H1 (cell line): Measurements from ENCODE around the gene NAALADL1. TPM values are rescaled to one million over a fixed set of nuclear protein-coding genes. Genes with fewer than 3 reads are reported as not detected.

Experiments
- CTCF ChIA-PET: fragments of 300-600 bp; sonication (Branson Sonifier 250); formaldehyde crosslinking; loops from one replicate; lab custom pipeline; 2021; ENCODE audit not compliant: partially characterized antibody; lab: Charles Lee
- POLR2A ChIA-PET: fragments of 300-600 bp; sonication (Branson Sonifier 250); formaldehyde crosslinking; loops from one replicate; lab custom pipeline; 2021; ENCODE audit warnings: inconsistent platforms; ENCODE audit not compliant: partially characterized antibody; lab: Charles Lee
- DNase-seq, 2 experiments: peaks; one replicate each; pipeline versions ENCODE4 v3.0.0 to v3.0.0-alpha.2; 2010 to 2022; ENCODE audit warnings: low spot score in 2 of 2, low read depth in 1 of 2, mixed read lengths in 1 of 2
- FAIRE-seq: peaks from 2 replicates; lab custom pipeline; 2011; peaks lifted over from hg19 to GRCh38; lab: Jason Lieb, UNC
- H2AFZ ChIP-seq: 2 replicates; pipeline ENCODE4 v1.8.1; 2012; ENCODE audit warnings: low read length, inconsistent platforms
- H2AK5ac ChIP-seq: 2 replicates; pipeline ENCODE4 v1.6.1; 2013; ENCODE audit warnings: low read depth, low read length
- H2BK120ac ChIP-seq: replicated peaks from 2 replicates; pipeline ENCODE3; 2013; ENCODE audit warnings: low read depth, low read length, inconsistent platforms
- H2BK12ac ChIP-seq: 2 replicates; pipeline ENCODE4 v1.6.1; 2013; ENCODE audit warnings: low read depth, low read length
- H2BK15ac ChIP-seq: 2 replicates; pipeline ENCODE4 v1.6.1; 2013; ENCODE audit warnings: low read length
- H2BK20ac ChIP-seq: 2 replicates; pipeline ENCODE4 v1.6.1; 2013; ENCODE audit warnings: low read length
- H2BK5ac ChIP-seq: 2 replicates; pipeline ENCODE4 v1.6.1; 2013; ENCODE audit warnings: low read depth, low read length
- H3K14ac ChIP-seq: 2 replicates; pipeline ENCODE4 v1.6.1; 2013; ENCODE audit warnings: inconsistent platforms; ENCODE audit not compliant: insufficient read length
- H3K18ac ChIP-seq: 2 replicates; pipeline ENCODE4 v1.6.1; 2013; ENCODE audit warnings: low read length; ENCODE audit errors: extremely low read depth
- H3K23ac ChIP-seq: 2 replicates; pipeline ENCODE4 v1.6.1; 2013; ENCODE audit warnings: inconsistent platforms; ENCODE audit not compliant: insufficient read length
- H3K23me2 ChIP-seq: 2 replicates; pipeline ENCODE4 v1.6.1; 2013; ENCODE audit warnings: low read depth, low read length
- H3K27ac ChIP-seq: 2 replicates; pipeline ENCODE4 v1.6.1; 2011; ENCODE audit warnings: low read depth, low read length, inconsistent platforms
- H3K27me3 ChIP-seq, 4 experiments: replicated peaks in 1 of 4; 1 replicate in 1 of 4; 2 replicates in 3 of 4; pipeline versions ENCODE4 v1.6.1 to v1.8.1; 2011 to 2013; ENCODE audit warnings: low read length in 3 of 4, mild to moderate bottlenecking in 3 of 4, inconsistent platforms in 2 of 4, mixed read lengths in 2 of 4, moderate library complexity in 1 of 4; ENCODE audit not compliant: control insufficient read depth in 3 of 4, insufficient read depth in 3 of 4; ENCODE audit errors: extremely low read depth in 1 of 4
- H3K36me3 ChIP-seq, 4 experiments: 2 replicates each; pipeline versions ENCODE4 v1.6.1 to v1.8.1; 2011 to 2013; ENCODE audit warnings: mild to moderate bottlenecking in 4 of 4, low read length in 3 of 4, moderate library complexity in 2 of 4, control low read depth in 1 of 4, inconsistent platforms in 1 of 4; ENCODE audit not compliant: insufficient read depth in 4 of 4, control insufficient read depth in 2 of 4
- H3K4ac ChIP-seq: replicated peaks from 2 replicates; pipeline ENCODE3; 2013; ENCODE audit warnings: low read length, low read depth, mixed read lengths, inconsistent platforms; ENCODE audit not compliant: insufficient read length
- H3K4me1 ChIP-seq, 4 experiments: replicated peaks in 1 of 4; 1 replicate in 1 of 4; 2 replicates in 3 of 4; pipeline versions ENCODE4 v1.6.1 to v1.8.1; 2011 to 2013; ENCODE audit warnings: low read length in 3 of 4, inconsistent platforms in 2 of 4, mixed read lengths in 1 of 4; ENCODE audit not compliant: insufficient read depth in 4 of 4, control insufficient read depth in 3 of 4
- H3K4me2 ChIP-seq, 2 experiments: 2 replicates each; pipeline versions ENCODE4 v1.6.1 to v1.8.1; 2011 to 2013; ENCODE audit warnings: low read depth in 2 of 2, low read length in 2 of 2, control low read depth in 1 of 2, inconsistent platforms in 1 of 2, mild to moderate bottlenecking in 1 of 2; ENCODE audit not compliant: insufficient read depth in 1 of 2
- H3K4me3 ChIP-seq, 4 experiments: fragments of 200-600, 300-600 bp in 1 of 4; sonication (generic), shearing (Covaris generic), sonication (Bioruptor Twin) in 1 of 4; 2 replicates each; pipeline versions ENCODE4 v1.5.1 to v1.8.1; 2011 to 2016; ENCODE audit warnings: low read length in 4 of 4, low read depth in 3 of 4, control low read depth in 2 of 4, inconsistent platforms in 2 of 4, mild to moderate bottlenecking in 2 of 4, mixed read lengths in 1 of 4, moderate library complexity in 1 of 4; ENCODE audit not compliant: insufficient read depth in 2 of 4; ENCODE audit errors: extremely low read depth in 1 of 4
- H3K56ac ChIP-seq: replicated peaks from 2 replicates; pipeline ENCODE3; 2013; ENCODE audit warnings: low read depth, mild to moderate bottlenecking, mixed read lengths, low read length, inconsistent platforms; ENCODE audit not compliant: insufficient read length
- H3K79me1 ChIP-seq: 2 replicates; pipeline ENCODE4 v1.6.1; 2013; ENCODE audit warnings: low read depth, low read length, control low read depth
- H3K79me2 ChIP-seq, 2 experiments: 2 replicates each; pipeline versions ENCODE4 v1.6.1 to v1.8.1; 2012 to 2013; ENCODE audit warnings: low read length in 2 of 2, mild to moderate bottlenecking in 2 of 2, inconsistent platforms in 1 of 2; ENCODE audit not compliant: insufficient read depth in 2 of 2, control insufficient read depth in 1 of 2
- H3K9ac ChIP-seq, 4 experiments: replicated peaks in 1 of 4; 1 replicate in 1 of 4; 2 replicates in 3 of 4; pipeline versions ENCODE4 v1.6.1 to v1.8.1; 2011 to 2013; ENCODE audit warnings: low read depth in 3 of 4, low read length in 3 of 4, control low read depth in 2 of 4, mild to moderate bottlenecking in 2 of 4, moderate library complexity in 2 of 4, inconsistent platforms in 1 of 4; ENCODE audit errors: extremely low read depth in 1 of 4
- H3K9me3 ChIP-seq, 2 experiments: 2 replicates each; pipeline versions ENCODE4 v1.6.1 to v1.8.1; 2012 to 2013; ENCODE audit warnings: mild to moderate bottlenecking in 2 of 2, moderate library complexity in 2 of 2, control low read depth in 1 of 2, inconsistent platforms in 1 of 2, low read depth in 1 of 2, low read length in 1 of 2, mixed read lengths in 1 of 2; ENCODE audit not compliant: insufficient read depth in 2 of 2
- H4K20me1 ChIP-seq, 2 experiments: replicated peaks in 1 of 2; 2 replicates each; pipeline versions ENCODE3 to v1.8.1; 2011 to 2013; ENCODE audit warnings: inconsistent platforms in 2 of 2, low read length in 2 of 2, mild to moderate bottlenecking in 1 of 2; ENCODE audit not compliant: insufficient read depth in 2 of 2, control insufficient read depth in 1 of 2
- H4K5ac ChIP-seq: 2 replicates; pipeline ENCODE4 v1.6.1; 2013; ENCODE audit warnings: low read length, low read depth, mixed read lengths, inconsistent platforms; ENCODE audit not compliant: insufficient read length
- H4K8ac ChIP-seq: 2 replicates; pipeline ENCODE4 v1.8.0; 2013; ENCODE audit warnings: mild to moderate bottlenecking, moderate library complexity, low read length, inconsistent platforms; ENCODE audit not compliant: insufficient read depth; ENCODE audit errors: extremely low read depth
- H4K91ac ChIP-seq: replicated peaks from 2 replicates; pipeline ENCODE3; 2013; ENCODE audit warnings: low read length, mixed read lengths, inconsistent platforms; ENCODE audit not compliant: insufficient read length
- CTCF ChIP-seq, 3 experiments: IDR thresholded peaks; 1 replicate in 2 of 3; 2 replicates in 1 of 3; pipeline versions ENCODE4 v1.5.1 to v1.6.1; 2011; ENCODE audit warnings: low read length in 3 of 3, mild to moderate bottlenecking in 3 of 3, inconsistent platforms in 2 of 3, low read depth in 1 of 3, moderate library complexity in 1 of 3; ENCODE audit not compliant: insufficient read depth in 1 of 3; ENCODE audit errors: control extremely low read depth in 1 of 3
- E2F6 ChIP-seq: IDR thresholded peaks from 2 replicates; pipeline ENCODE4 v1.6.1; 2012; ENCODE audit warnings: inconsistent platforms
- GABPA ChIP-seq: IDR thresholded peaks from 2 replicates; pipeline ENCODE4 v1.6.1; 2011; ENCODE audit warnings: mild to moderate bottlenecking, low read length, moderate library complexity, borderline replicate concordance; ENCODE audit not compliant: insufficient read depth
- POLR2A ChIP-seq, 2 experiments: IDR thresholded peaks; 1 replicate in 1 of 2; 2 replicates in 1 of 2; pipeline ENCODE4 v1.6.1; 2011; ENCODE audit warnings: low read depth in 2 of 2, low read length in 2 of 2, mild to moderate bottlenecking in 2 of 2; ENCODE audit errors: control extremely low read depth in 1 of 2
- RAD21 ChIP-seq, 2 experiments: IDR thresholded peaks in 1 of 2; conservative IDR thresholded peaks in 1 of 2; 2 replicates each; pipeline ENCODE4 v1.6.1; 2011; ENCODE audit warnings: low read depth in 2 of 2, low read length in 2 of 2, improper control_type of control experiment in 1 of 2, inconsistent platforms in 1 of 2, mild to moderate bottlenecking in 1 of 2, moderate library complexity in 1 of 2
- whole genome bisulfite sequencing, 2 experiments: shearing (Covaris generic) in 1 of 2; methylation state at CpG; one replicate each; pipeline versions ENCODE4 v1.1.6 to v1.1.7; 2013 to 2015; ENCODE audit warnings: low lambda C conversion rate in 2 of 2, mixed read lengths in 2 of 2, inconsistent platforms in 1 of 2, low coverage in 1 of 2, missing lambda C conversion rate in 1 of 2; ENCODE audit not compliant: insufficient replicate concordance in 2 of 2, insufficient coverage in 1 of 2, insufficient read length in 1 of 2; ENCODE audit errors: extremely low coverage in 1 of 2, missing lambda C conversion rate in 1 of 2; 5-methylcytosine and 5-hydroxymethylcytosine counted together
- polyA plus RNA-seq, 7 experiments: library from polyadenylated mRNA; depleted of rRNA in 3 of 7; stranded (reverse) in 5 of 7; unstranded in 2 of 7; fragments of >200 nt in 5 of 7; fragments of 200-250 nt in 2 of 7; gene quantifications; 1 replicate in 5 of 7; 2 replicates in 1 of 7; 4 replicates in 1 of 7; pipeline versions ENCODE4 v1.2.1 to v1.2.3, GENCODE V29; 2011 to 2013; ENCODE audit warnings: missing spikeins in 2 of 7, mixed read lengths in 2 of 7
- total RNA-seq: library from RNA; stranded (reverse); fragmentation: NEBNext Ultra II Directional; extraction: Animal tissue kit (Norgen Biotek cat#: 25700); gene quantifications from 2 replicates; pipeline ENCODE4 v1.2.1, GENCODE V29; 2021

The NAALADL1 gene
- total and polyA plus RNA-seq, 2 of the 8 experiments (the other 6 are each of a cell fraction or from before 2014, with no cell fraction given), result 7.5 to 9.9 TPM

- H2AK5ac ChIP-seq, result no peak overlapping the region
- H2BK12ac ChIP-seq, result peak overlapping the region; percentile 84; the same call in 1 of the 2 replicates
- no peak overlapping the region for H3K4me3 ChIP-seq
- H2BK20ac ChIP-seq, result no peak overlapping the region
- H2BK15ac ChIP-seq, result no peak overlapping the region; the same call in 1 of the 2 replicates
- H3K9me3 ChIP-seq, result no peaks in the 10 kb centered on the region
- no peak overlapping the region for H3K9ac ChIP-seq
- H3K14ac ChIP-seq, result no peak overlapping the region
- CTCF ChIA-PET, result interaction anchor here (1.0 to 1.9 kb wide), 4 partner anchors 12 to 47 kb away, joined by 3 to 9 read pairs (median 4); partner anchors contain the start of gene ARL2
- H3K18ac ChIP-seq, result no peak overlapping the region
- no peaks in the 10 kb centered on the region for H3K36me3 ChIP-seq
- H4K91ac ChIP-seq, result no peak overlapping the region
- H2BK120ac ChIP-seq, result no peak overlapping the region
- H4K8ac ChIP-seq, result peak overlapping the region; percentile 69; the same call in 1 of the 2 replicates
- no peak overlapping the region for H2AFZ ChIP-seq
- no peaks in the 10 kb centered on the region for H4K20me1 ChIP-seq
- no peaks in the 10 kb centered on the region for H3K23me2 ChIP-seq
- H4K5ac ChIP-seq, result no peak overlapping the region
- DNase-seq, result peak in 1 of 2 experiments; percentile 67
- FAIRE-seq, result no peak
- H3K56ac ChIP-seq, result no peak overlapping the region
- no peaks in the 10 kb centered on the region for H3K79me2 ChIP-seq
- H3K4ac ChIP-seq, result peak overlapping the region; percentile 11
- H2BK5ac ChIP-seq, result no peak overlapping the region
- POLR2A ChIA-PET, result interaction anchor here (0.6 kb wide), 1 partner anchor 13 kb away, joined by 3 read pairs; no protein-coding TSS in a partner anchor
- peak; percentile 65 to 83 (median 68) for TF ChIP-seq CTCF (IDR thresholded peaks at IDR 0.05; ENCODE audit: control extremely low read depth in 1 of 3, insufficient read depth in 1 of 3, low read depth in 1 of 3, low read length in 3 of 3)
- TF ChIP-seq E2F6, result no peak
- TF ChIP-seq RAD21 (IDR thresholded peaks at IDR 0.05 in 1 of 2, conservative IDR thresholded peaks at IDR 0.05 in 1 of 2; ENCODE audit: low read depth in 2 of 2, low read length in 2 of 2), result peak; percentile 60 to 69
- no peak for TF ChIP-seq POLR2A (IDR thresholded peaks at IDR 0.05; ENCODE audit: control extremely low read depth in 1 of 2, low read depth in 2 of 2, low read length in 2 of 2)
- peak; percentile 60; the same call in 1 of the 2 replicates for TF ChIP-seq GABPA
- TF ChIP-seq, all 59 proteins: peak for 3
- H3K4me1 ChIP-seq, result peaks cover 0 to 3% (median under 1%) of the 10 kb centered on the region in 4 experiments; a peak in 2 of 7 replicates
- H3K27me3 ChIP-seq, result no peaks in the 10 kb centered on the region; a peak in 1 of 7 replicates
- no peak overlapping the region for H3K23ac ChIP-seq
- WGBS, 2 experiments, result 60% methylated on average over 9 of the region's 9 CpGs; no CpG with 5 or more reads in 1 of the 2 experiments
- no peak overlapping the region for H3K27ac ChIP-seq
- no peak overlapping the region for H3K4me2 ChIP-seq
- H3K79me1 ChIP-seq, result no peaks in the 10 kb centered on the region
Measured at GRCh38 chr11:65060913-65061408, 2.6 kb upstream of the NAALADL1 start.
